ENCODE measurements around the gene AMY2A. TPM values are rescaled to one million over a fixed set of nuclear protein-coding genes. Genes with fewer than 3 reads are reported as not detected.
"Not testable (repeated sequence)": the region's sequence is repeated elsewhere in the genome, so short reads cannot be mapped to it uniquely, and the experiment has no call there.

The AMY2A gene
- total and polyA plus RNA-seq, 2 of the 4 experiments (the other 2 are of a cell fraction) = not detected

GRCh38 chr1:103576784-103577183, 40.4 kb upstream of the AMY2A start:
- H2AK9ac ChIP-seq (replicated peaks; ENCODE audit: low read depth, low read length, poor library complexity); H3K27ac ChIP-seq (ENCODE audit: insufficient read depth, low read length); H2BK20ac ChIP-seq (ENCODE audit: low read depth, low read length); H3K27me3 ChIP-seq (ENCODE audit: control insufficient read depth, insufficient read depth, low read length); H3K23ac ChIP-seq (ENCODE audit: low read depth, low read length); H3K18ac ChIP-seq (ENCODE audit: low read depth, low read length); H3K9me3 ChIP-seq (ENCODE audit: control insufficient read depth, insufficient read depth, low read length); H3K36me3 ChIP-seq (ENCODE audit: control insufficient read depth, insufficient read depth, low read length); H2AK5ac ChIP-seq (ENCODE audit: low read depth, low read length); H2BK5ac ChIP-seq (ENCODE audit: low read depth, low read length, poor library complexity, severe bottlenecking); H3K79me1 ChIP-seq (ENCODE audit: low read depth in 1 of 2, low read length in 2 of 2); H3K9ac ChIP-seq (ENCODE audit: low read depth, low read length); H3K56ac ChIP-seq (ENCODE audit: extremely low read depth, insufficient read depth, low read length); H3K4me1 ChIP-seq (ENCODE audit: control insufficient read depth, insufficient read depth, low read length); H3K4ac ChIP-seq (ENCODE audit: low read depth, low read length); H3K4me3 ChIP-seq (ENCODE audit: insufficient read depth, low read depth, low read length); H4K8ac ChIP-seq (ENCODE audit: low read depth in 2 of 2, low read length in 2 of 2); H2AFZ ChIP-seq (replicated peaks; ENCODE audit: low read length, poor library complexity); DNase-seq; H2BK15ac ChIP-seq (ENCODE audit: low read depth, low read length); BruUV-seq (replicated peaks); H4K5ac ChIP-seq (ENCODE audit: low read depth, low read length); H3K4me2 ChIP-seq (ENCODE audit: low read depth, low read length); H2BK120ac ChIP-seq (ENCODE audit: low read depth, low read length); ATAC-seq (ENCODE audit: low read depth); POLR2A ChIA-PET (ENCODE audit: unreplicated experiment); dilution Hi-C loops (cut with HindIII; ENCODE audit: low sequenced_read_pairs, unreplicated experiment); in situ Hi-C loops (cut with MboI; ENCODE audit: low sequenced_read_pairs); H3K14ac ChIP-seq (replicated peaks; ENCODE audit: low read depth, low read length); H4K91ac ChIP-seq (ENCODE audit: insufficient read depth, low read depth, low read length); H4K20me1 ChIP-seq (ENCODE audit: insufficient read depth, low read length); H3K9me1 ChIP-seq (ENCODE audit: insufficient read depth, low read length): not testable (repeated sequence)
- intact Hi-C loops (cut with micrococcal nuclease) = loop anchor here (5.0 kb wide), 1 partner anchor 36 kb away; no protein-coding TSS in a partner anchor
- CTCF ChIA-PET = interaction anchor here (0.6 kb wide), 1 partner anchor 1922 kb away, joined by 3 read pairs; no protein-coding TSS in a partner anchor
- no CpG with 5 or more reads among the region's 5 CpGs for WGBS, 2 experiments (ENCODE audit: extremely low coverage in 2 of 2, insufficient read length in 1 of 2)
